Mononuclear cell (primary cell): ENCODE results near the gene CBLN2. TPM values are rescaled to one million over a fixed set of nuclear protein-coding genes. Genes with fewer than 3 reads are reported as not detected.

Source experiments
- H3K27me3 ChIP-seq: 2 replicates; pipeline ENCODE4 v1.6.0; 2011; ENCODE audit warnings: low read length, control low read depth; ENCODE audit not compliant: insufficient read depth
- H3K4me1 ChIP-seq: 2 replicates; pipeline ENCODE4 v1.5.1; 2011; ENCODE audit warnings: mild to moderate bottlenecking, low read length, control low read depth; ENCODE audit not compliant: insufficient read depth
- H3K4me3 ChIP-seq: 2 replicates; pipeline ENCODE4 v1.5.1; 2011; ENCODE audit warnings: mild to moderate bottlenecking, low read length, moderate library complexity
- H3K9me3 ChIP-seq: 2 replicates; pipeline ENCODE4 v1.5.1; 2011; ENCODE audit warnings: low read depth, mild to moderate bottlenecking, control low read depth, low read length
- total RNA-seq: library from RNA; depleted of rRNA; stranded (reverse); fragments of >200 nt; gene quantifications from one replicate; pipeline ENCODE4 v1.2.3, GENCODE V29; 2012

Gene CBLN2
- total RNA-seq, 1 donor, result 0.10 TPM

- H3K4me1 ChIP-seq, result no peaks in the 10 kb centered on the region
- H3K4me3 ChIP-seq, result no peak overlapping the region
- no peaks in the 10 kb centered on the region for H3K27me3 ChIP-seq
- no peaks in the 10 kb centered on the region for H3K9me3 ChIP-seq
Measured at GRCh38 chr18:72502671-72503431, 41.3 kb downstream of the CBLN2 start.

- no peaks in the 10 kb centered on the region for H3K27me3 ChIP-seq
- H3K4me3 ChIP-seq, result no peak overlapping the region
- no peaks in the 10 kb centered on the region for H3K4me1 ChIP-seq
- no peaks in the 10 kb centered on the region for H3K9me3 ChIP-seq
Measured at GRCh38 chr18:72492497-72492896, 51.6 kb downstream of the CBLN2 start.
